HG02840 (cell line): Measurements from ENCODE around the gene LRCH3.
A peak's percentile ranks its signal among the peaks of the same experiment; 100 is the strongest.

ENCODE experiments used
- ATAC-seq: cut with Tn5 transposase; IDR thresholded peaks from one replicate; pipeline ENCODE4 v1.9.1; 2021; ENCODE audit warnings: mild to moderate bottlenecking, moderate library complexity, moderate number of reproducible peaks; ENCODE audit not compliant: unreplicated experiment, low FRiP score

The LRCH3 gene

DNA sequence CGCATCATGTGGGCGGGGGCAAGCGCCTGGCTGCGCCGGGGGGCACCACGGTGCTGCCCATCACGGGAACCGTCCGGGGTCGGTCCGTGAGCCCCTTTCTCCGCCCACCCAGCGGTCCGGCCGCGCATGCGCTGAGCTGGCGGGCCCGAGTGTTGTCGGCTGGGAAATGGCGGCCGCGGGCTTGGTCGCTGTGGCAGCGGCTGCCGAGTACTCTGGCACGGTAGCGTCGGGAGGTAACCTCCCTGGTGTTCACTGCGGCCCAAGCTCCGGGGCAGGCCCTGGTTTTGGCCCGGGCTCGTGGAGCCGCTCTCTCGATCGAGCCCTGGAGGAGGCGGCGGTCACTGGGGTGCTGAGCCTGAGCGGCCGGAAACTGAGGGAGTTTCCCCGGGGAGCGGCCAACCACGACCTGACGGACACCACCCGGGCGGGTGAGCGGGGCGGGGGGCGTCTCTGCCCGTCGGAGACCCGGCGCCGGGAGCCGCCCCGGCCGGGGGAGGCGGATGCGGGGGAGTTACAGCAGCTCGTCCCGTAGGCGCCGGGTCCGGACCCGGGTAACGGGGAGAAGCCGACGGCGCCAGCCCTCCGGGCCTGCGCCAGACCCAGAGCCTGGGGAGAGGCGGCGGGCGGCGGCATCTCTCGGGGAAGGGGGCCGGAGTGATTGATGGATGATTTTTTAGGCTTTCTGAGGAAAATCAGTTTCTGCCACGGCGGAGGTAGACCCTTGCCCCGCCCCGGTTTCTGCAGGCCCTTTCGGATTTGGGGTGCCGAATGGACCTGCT, at the start of gene LRCH3:
Gene LRCH3 (plus strand): TSS at position 142 of the 779 bp plus-strand sequence. CDS start 25 bp downstream, at position 167.
- ATAC-seq = peak; percentile 73

DNA sequence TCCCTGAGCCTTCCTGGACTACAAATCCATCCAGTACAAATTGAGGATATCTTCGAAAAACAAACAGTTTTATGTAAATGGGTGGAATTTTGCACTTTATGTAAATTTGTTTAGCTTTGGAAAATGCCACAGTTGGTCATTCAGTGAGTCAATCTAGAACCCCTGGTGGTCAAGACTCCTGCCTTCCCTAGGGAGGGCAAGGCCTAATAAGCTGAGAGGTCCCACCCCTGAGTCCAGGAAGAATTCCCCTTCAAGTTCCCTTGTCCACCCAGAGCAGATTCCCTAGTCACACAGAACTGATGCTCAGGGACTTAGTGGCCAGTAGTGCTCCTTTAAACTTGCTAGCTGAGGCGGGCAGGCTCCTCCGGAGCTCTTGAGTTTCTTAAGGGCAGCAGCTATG, 48.3 kb upstream of the LRCH3 start:
- no peak for ATAC-seq

DNA sequence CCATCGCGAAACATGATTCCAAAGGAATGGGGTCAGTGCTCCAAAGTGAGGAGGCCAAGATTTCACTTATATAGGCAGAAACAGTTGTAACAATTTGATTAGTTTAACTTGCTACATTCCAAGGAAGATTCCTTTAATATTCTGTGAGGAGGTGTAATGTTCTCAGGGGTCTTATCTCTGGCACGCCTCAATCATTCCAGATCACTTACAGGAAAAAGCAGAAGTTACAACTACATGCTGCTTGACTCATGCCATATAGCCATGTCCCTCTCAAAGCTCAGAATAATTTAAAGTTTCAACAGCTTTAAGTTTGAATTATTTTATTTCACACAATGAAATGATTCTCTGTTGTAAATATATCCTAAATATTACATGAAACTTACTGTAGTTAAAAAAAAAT, 44.8 kb upstream of the LRCH3 start:
- no peak for ATAC-seq

DNA sequence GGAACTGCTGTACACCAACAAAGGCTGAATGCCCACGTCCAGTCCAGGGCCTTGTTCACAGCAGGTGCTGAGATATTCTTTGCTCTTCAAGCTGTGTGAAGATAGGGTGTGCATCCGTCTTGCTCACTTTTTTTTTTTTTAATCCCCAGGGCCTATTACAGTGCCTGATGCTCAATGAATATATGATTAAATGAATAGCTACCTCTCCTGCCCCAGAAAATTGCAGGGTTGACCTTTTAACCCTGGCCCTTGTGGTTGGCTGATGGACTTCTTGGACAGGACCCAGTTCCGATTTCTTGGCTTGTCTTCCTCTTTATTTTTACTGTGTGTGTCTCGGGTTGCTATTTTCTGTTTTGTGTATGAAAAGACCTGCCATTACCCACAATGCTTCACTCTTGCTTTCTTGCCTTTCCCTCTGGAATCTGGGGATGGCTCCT, 44.2 kb upstream of the LRCH3 start:
- ATAC-seq = no peak

DNA sequence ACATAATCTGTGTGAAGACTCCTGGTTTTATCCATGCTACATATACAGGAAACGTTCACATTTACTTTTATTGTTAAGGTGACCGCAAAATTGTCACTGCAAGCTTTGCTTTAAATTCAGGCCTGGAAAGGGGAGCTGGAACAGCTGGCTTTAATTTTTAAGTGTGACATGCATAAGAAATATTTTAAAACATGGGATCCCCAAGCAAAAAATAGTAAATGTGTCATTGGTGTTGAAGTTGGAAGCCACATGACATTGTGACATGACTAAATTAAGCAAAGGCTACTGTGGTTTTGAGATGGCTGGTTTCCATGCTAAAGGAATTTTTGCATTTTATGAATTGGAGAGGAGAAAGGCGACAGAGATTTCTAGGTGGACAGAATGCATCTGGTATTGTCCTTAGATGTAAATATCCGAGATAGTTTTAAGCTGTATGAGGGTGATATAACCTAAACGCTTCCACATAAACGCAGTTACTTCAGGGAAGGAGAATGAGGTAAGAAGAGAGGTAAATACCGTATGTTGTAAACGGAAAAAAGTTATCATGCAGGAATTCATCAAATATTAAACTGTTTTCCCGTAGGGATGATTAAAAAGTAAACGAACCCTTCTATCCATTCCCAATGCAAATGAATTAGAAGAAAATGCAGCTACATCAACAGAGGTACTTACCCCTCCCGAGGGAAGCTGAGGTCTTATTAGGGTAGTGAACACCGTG, 42.3 kb upstream of the LRCH3 start:
- ATAC-seq = no peak

DNA sequence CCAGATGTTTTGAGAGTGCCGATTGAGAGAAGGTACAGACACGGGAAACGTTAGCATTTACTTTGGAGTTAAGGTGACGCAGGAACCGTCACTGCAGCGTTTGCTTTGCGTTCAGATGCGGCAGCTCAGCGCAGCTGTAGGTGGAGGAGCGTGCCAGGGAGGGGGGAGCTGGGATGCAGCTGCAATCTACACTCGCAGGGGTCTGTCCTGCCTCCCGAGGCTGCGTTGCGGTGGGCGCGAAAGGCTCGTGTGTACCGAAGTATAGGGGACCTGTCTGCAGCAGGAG, 41.8 kb upstream of the LRCH3 start:
- ATAC-seq = peak; percentile 26

- ATAC-seq = peak; percentile 72
Measured at GRCh38 chr3:197749601-197750395, 41.3 kb upstream of the LRCH3 start, which contains the start of gene FYTTD1. FYTTD1 (plus strand) TSS chr3:197749883; CDS start chr3:197749972, 89 bp downstream.

GRCh38 chr3:197750396-197750831, 40.6 kb upstream of the LRCH3 start:
- peak; percentile 41 for ATAC-seq

DNA sequence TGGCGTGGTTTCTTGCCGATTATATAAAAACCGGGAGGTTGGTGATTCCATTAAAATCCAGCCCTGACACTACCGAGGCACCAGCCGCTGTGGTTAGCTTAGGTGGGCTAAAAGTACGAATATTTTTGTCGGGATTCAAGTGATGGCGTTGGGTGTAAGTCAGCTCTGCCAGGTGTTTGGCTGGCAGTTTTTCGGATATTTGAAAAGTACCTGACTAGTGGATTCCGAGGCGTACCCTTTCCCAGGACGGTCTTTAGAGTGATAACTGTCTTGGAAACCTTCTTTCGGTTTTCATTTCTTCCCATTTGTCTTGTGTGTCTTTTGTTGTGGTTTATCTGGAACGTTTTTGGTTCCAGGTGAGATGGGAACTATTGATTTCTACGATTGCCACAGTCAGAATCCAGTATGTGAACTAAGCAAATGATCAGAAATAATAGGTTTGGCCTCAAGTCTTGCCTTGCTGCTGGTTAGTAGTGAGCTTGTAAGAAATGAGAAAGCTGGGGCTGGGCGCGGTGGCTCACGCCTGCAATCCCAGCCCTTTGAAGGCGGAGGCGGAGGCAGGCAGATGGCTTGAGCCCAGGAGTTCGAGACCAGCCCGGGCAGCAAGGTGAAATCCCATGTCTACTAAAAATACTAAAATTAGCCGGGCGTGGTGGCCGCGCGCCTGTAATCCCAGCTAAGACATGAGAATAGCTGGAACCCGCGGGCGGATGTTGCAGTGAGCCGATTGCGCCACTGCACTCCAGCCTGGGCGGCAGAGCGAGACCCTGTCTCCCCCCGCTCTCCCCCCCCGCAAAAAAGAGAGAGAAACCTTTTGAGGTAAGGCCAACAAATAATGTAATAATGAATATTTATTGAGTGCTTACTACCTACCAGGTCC, 40.0 kb upstream of the LRCH3 start:
- no peak for ATAC-seq

DNA sequence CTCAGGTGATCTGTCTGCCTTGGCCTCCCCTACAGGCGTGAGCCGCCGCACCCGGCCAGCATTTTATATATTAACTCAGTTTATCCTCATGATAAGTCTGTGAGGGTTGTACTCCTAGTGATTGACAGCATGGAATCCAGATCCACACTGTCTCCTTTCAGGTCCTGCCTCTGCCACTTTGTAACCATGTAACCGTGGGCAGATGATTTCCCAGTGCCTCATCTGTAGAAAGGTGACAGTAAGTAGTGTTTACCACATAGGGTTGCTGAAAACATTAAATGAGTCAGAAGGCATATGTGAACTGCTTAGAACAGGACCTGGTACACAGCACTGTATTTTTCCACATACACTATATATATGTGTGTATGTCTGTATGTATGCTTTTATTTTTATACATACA, 38.9 kb upstream of the LRCH3 start:
- ATAC-seq = no peak

DNA sequence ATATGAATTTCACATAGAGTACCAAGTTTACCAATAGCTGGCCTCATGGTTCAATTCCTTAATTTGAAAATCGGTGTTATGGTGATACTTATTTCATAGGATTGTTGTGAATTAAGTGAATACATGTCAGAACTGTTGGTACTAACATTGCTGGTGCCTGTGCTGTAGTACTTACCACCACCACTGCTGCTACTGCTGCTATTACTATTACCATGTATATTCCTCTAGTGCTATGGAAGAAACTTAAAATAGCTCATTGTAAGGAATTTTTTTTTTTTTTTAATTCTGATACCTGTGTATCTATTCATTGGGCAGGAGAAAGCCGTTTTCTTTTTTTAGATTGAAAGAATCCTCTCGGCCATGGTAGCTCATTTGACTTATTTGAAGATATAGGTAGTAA, 37.8 kb upstream of the LRCH3 start:
- ATAC-seq = no peak

DNA sequence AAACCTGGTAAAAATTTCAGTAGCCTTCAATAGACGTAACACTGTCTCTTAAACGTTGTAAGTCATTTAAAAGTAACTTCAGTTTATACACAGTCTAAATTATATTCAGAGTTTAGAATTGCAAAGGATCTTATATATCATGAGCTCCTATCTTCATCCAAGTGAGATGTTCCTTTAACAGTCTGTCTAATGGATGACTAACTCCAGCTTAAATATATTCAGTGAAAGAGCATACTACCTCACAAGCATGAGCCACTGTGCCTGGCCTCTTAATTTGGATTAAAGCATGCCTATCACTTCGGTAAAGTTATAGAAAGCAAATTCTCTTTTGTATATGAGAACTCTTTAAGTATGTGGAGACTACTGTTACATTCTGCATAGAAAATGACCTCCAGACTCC, 34.4 kb upstream of the LRCH3 start:
- ATAC-seq = no peak

DNA sequence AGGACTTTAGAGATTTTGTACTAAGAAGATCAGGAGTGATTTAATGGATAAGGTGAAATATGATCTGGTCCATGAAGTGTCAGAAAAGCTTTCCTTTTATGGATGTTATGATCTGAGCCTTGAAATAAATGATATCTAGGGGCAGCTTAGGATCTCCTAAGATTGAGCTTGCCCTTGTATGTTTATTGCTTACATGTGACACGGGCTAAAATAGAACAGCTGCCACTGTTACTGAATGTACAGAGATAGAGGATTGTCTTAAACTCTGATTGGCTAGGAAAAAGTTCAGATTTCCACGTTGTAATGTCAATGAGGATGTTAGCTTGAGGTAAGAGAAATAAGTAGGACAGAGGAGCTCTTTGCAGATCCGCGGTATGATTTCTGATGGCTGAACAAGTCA, 32.5 kb upstream of the LRCH3 start:
- no peak for ATAC-seq

DNA sequence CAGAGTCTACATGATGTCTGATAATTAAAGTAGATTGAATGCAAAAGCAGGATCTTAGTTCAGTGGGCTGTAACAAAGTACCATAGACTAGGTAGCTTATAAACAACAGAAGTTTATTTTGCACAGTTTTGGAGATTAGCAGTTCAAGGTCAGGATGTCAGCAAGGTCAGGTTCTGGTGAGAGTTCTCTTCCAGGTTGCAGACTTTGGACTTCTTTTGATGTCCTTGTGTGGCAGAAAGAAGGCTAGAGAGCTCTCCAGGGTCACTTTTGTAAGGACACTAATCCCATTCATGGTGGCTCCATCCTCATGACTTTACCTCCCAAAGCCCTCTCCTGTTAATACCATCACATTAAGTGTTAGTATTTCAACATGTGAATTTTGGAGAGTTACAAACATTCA, 29.3 kb upstream of the LRCH3 start:
- ATAC-seq = no peak

GRCh38 chr3:197775317-197775716, 15.7 kb upstream of the LRCH3 start:
- ATAC-seq = no peak

GRCh38 chr3:197782230-197782629, 8.8 kb upstream of the LRCH3 start:
- no peak for ATAC-seq

GRCh38 chr3:197784019-197784585, 7.0 kb upstream of the LRCH3 start:
- ATAC-seq = no peak

- ATAC-seq = no peak
Measured at GRCh38 chr3:197787412-197787811, 3.6 kb upstream of the LRCH3 start.

GRCh38 chr3:197789309-197789708, 1.7 kb upstream of the LRCH3 start:
- no peak for ATAC-seq

- ATAC-seq = no peak
Measured at GRCh38 chr3:197790033-197790432, 1.0 kb upstream of the LRCH3 start.
